H7 (cell line): Measurements from ENCODE around the gene COL6A3. TPM values are rescaled to one million over a fixed set of nuclear protein-coding genes. Genes with fewer than 3 reads are reported as not detected.
"Not testable (repeated sequence)": the region's sequence is repeated elsewhere in the genome, so short reads cannot be mapped to it uniquely, and the experiment has no call there.

ENCODE experiments used
- DNase-seq: peaks from one replicate; pipeline ENCODE4 v3.0.0; 2012
- H3K27me3 ChIP-seq: 2 replicates; pipeline ENCODE4 v1.6.0; 2011; ENCODE audit warnings: mild to moderate bottlenecking, low read length; ENCODE audit not compliant: control insufficient read depth, insufficient read depth
- H3K36me3 ChIP-seq: replicated peaks from 2 replicates; pipeline ENCODE4 v1.5.1; 2011; ENCODE audit warnings: low read length; ENCODE audit not compliant: control insufficient read depth, insufficient read depth
- H3K4me3 ChIP-seq: 2 replicates; pipeline ENCODE4 v1.5.1; 2011; ENCODE audit warnings: low read depth, mild to moderate bottlenecking, control low read depth, low read length, moderate library complexity; ENCODE audit not compliant: insufficient read depth
- total RNA-seq: library from RNA; depleted of rRNA; stranded (reverse); fragments of >200 nt; shearing (Covaris generic); gene quantifications from 2 replicates; pipeline ENCODE4 v1.2.3, GENCODE V29; 2014

Gene COL6A3
- total RNA-seq, 1 experiment from 2014 or later: 5.1 TPM

- no peak overlapping the region for H3K4me3 ChIP-seq
- H3K27me3 ChIP-seq: no peaks in the 10 kb centered on the region
- H3K36me3 ChIP-seq: no peaks in the 10 kb centered on the region
- no peak for DNase-seq
These were observed 1.3 kb downstream of the COL6A3 start for GRCh38 chr2:237412646-237412987.

GRCh38 chr2:237411683-237412423 lies 2.1 kb downstream of the COL6A3 start:
- Histone ChIP-seq H3K36me3 (no peaks in the 10 kb centered on the region), H3K4me3 (no peak overlapping the region), H3K27me3 (no peaks in the 10 kb centered on the region)
- peak; percentile 48 for DNase-seq

GRCh38 chr2:237411092-237411601 lies 2.8 kb downstream of the COL6A3 start:
- no peaks in the 10 kb centered on the region for H3K36me3 ChIP-seq
- H3K4me3 ChIP-seq: no peak overlapping the region
- no peak for DNase-seq
- no peaks in the 10 kb centered on the region for H3K27me3 ChIP-seq

- H3K27me3 ChIP-seq, DNase-seq, H3K4me3 ChIP-seq, H3K36me3 ChIP-seq: not testable (repeated sequence)
These were observed 4.7 kb downstream of the COL6A3 start for GRCh38 chr2:237409263-237409662.

- no peaks in the 10 kb centered on the region for H3K27me3 ChIP-seq
- no peak for DNase-seq
- H3K4me3 ChIP-seq: no peak overlapping the region
- no peaks in the 10 kb centered on the region for H3K36me3 ChIP-seq
These were observed 5.5 kb downstream of the COL6A3 start for GRCh38 chr2:237408335-237409000.

GRCh38 chr2:237407700-237408099 lies 6.3 kb downstream of the COL6A3 start:
- Histone ChIP-seq H3K4me3 (no peak overlapping the region), H3K36me3 (no peaks in the 10 kb centered on the region), H3K27me3 (no peaks in the 10 kb centered on the region)
- DNase-seq: no peak

GRCh38 chr2:237406371-237406895 lies 7.5 kb downstream of the COL6A3 start:
- no peak overlapping the region for H3K4me3 ChIP-seq
- no peaks in the 10 kb centered on the region for H3K27me3 ChIP-seq
- no peak for DNase-seq
- H3K36me3 ChIP-seq: no peaks in the 10 kb centered on the region

GRCh38 chr2:237405605-237406004 lies 8.4 kb downstream of the COL6A3 start:
- DNase-seq: no peak
- Histone ChIP-seq H3K4me3 (no peak overlapping the region), H3K27me3 (no peaks in the 10 kb centered on the region)

GRCh38 chr2:237405006-237405559 lies 8.9 kb downstream of the COL6A3 start:
- no peaks in the 10 kb centered on the region for H3K36me3 ChIP-seq
- H3K4me3 ChIP-seq: no peak overlapping the region
- no peaks in the 10 kb centered on the region for H3K27me3 ChIP-seq
- DNase-seq: no peak

More at GRCh38 chr2:237405605-237406004, 8.4 kb downstream of the COL6A3 start:
- no peaks in the 10 kb centered on the region for H3K36me3 ChIP-seq

- H3K36me3 ChIP-seq: no peaks in the 10 kb centered on the region
- H3K4me3 ChIP-seq: no peak overlapping the region
- H3K27me3 ChIP-seq: no peaks in the 10 kb centered on the region
- no peak for DNase-seq
These were observed 9.6 kb downstream of the COL6A3 start for GRCh38 chr2:237404413-237404812.

GRCh38 chr2:237403024-237403882 lies 10.7 kb downstream of the COL6A3 start:
- no peaks in the 10 kb centered on the region for H3K27me3 ChIP-seq
- DNase-seq: no peak
- no peaks in the 10 kb centered on the region for H3K36me3 ChIP-seq
- no peak overlapping the region for H3K4me3 ChIP-seq

- Histone ChIP-seq H3K36me3 (no peaks in the 10 kb centered on the region), H3K27me3 (no peaks in the 10 kb centered on the region), H3K4me3 (no peak overlapping the region)
- DNase-seq: no peak
These were observed 13.8 kb downstream of the COL6A3 start for GRCh38 chr2:237400199-237400598.

GRCh38 chr2:237397072-237397471 lies 16.9 kb downstream of the COL6A3 start:
- H3K27me3 ChIP-seq: no peaks in the 10 kb centered on the region
- H3K36me3 ChIP-seq: no peaks in the 10 kb centered on the region
- no peak overlapping the region for H3K4me3 ChIP-seq
- DNase-seq: no peak

- no peak for DNase-seq
- H3K27me3 ChIP-seq: no peaks in the 10 kb centered on the region
- no peaks in the 10 kb centered on the region for H3K36me3 ChIP-seq
- no peak overlapping the region for H3K4me3 ChIP-seq
These were observed 20.4 kb downstream of the COL6A3 start for GRCh38 chr2:237393523-237393922.
